Stimulated activated CD8-positive, alpha-beta memory T cell treated with anti-CD3 and anti-CD28 coated beads, Interleukin-4, amount 100 ng/mL, for 1 hour (primary cell): ENCODE data around the gene BMP6.

ENCODE experiments used
- DNase-seq, 2 donors: peaks; one replicate each; pipeline ENCODE4 v3.0.0-alpha.2; 2020; ENCODE audit warnings: low read depth in 2 of 2, low spot score in 1 of 2

The BMP6 gene

GRCh38 chr6:7725849-7726415 lies at the start of gene BMP6:
TSS of gene BMP6 (plus strand) at chr6:7726099. CDS start at chr6:7726956, 857 bp downstream.
- no peak for DNase-seq

GRCh38 chr6:7677229-7677628 lies 48.7 kb upstream of the BMP6 start:
- no peak for DNase-seq

- DNase-seq, result no peak
Observed at GRCh38 chr6:7680393-7681075, 45.4 kb upstream of the BMP6 start.

GRCh38 chr6:7681449-7681848 lies 44.5 kb upstream of the BMP6 start:
- no peak for DNase-seq

- DNase-seq, result no peak
Observed at GRCh38 chr6:7684076-7684475, 41.8 kb upstream of the BMP6 start.

- DNase-seq, result no peak
Observed at GRCh38 chr6:7684843-7685242, 41.1 kb upstream of the BMP6 start.

GRCh38 chr6:7685276-7685675 lies 40.6 kb upstream of the BMP6 start:
- no peak for DNase-seq

GRCh38 chr6:7687145-7688111 lies 38.5 kb upstream of the BMP6 start:
- no peak for DNase-seq

- DNase-seq, result no peak
Observed at GRCh38 chr6:7691021-7691420, 34.9 kb upstream of the BMP6 start.

GRCh38 chr6:7691675-7692452 lies 34.0 kb upstream of the BMP6 start:
- no peak for DNase-seq

GRCh38 chr6:7692453-7692784 lies 33.5 kb upstream of the BMP6 start:
- no peak for DNase-seq

GRCh38 chr6:7693827-7694226 lies 32.1 kb upstream of the BMP6 start:
- DNase-seq, result no peak

GRCh38 chr6:7696061-7696460 lies 29.8 kb upstream of the BMP6 start:
- no peak for DNase-seq

GRCh38 chr6:7697432-7697819 lies 28.5 kb upstream of the BMP6 start:
- DNase-seq, result no peak

GRCh38 chr6:7697820-7698623 lies 27.9 kb upstream of the BMP6 start:
- DNase-seq, result no peak

- DNase-seq, result no peak
Observed at GRCh38 chr6:7701212-7701834, 24.6 kb upstream of the BMP6 start.

- DNase-seq, result no peak
Observed at GRCh38 chr6:7703148-7703680, 22.7 kb upstream of the BMP6 start.

GRCh38 chr6:7705483-7705882 lies 20.4 kb upstream of the BMP6 start:
- no peak for DNase-seq

GRCh38 chr6:7706269-7706668 lies 19.6 kb upstream of the BMP6 start:
- no peak for DNase-seq

GRCh38 chr6:7707787-7708186 lies 18.1 kb upstream of the BMP6 start:
- DNase-seq, result no peak
